ENCODE measurements around the gene DUSP1. TPM values are rescaled to one million over a fixed set of nuclear protein-coding genes. Genes with fewer than 3 reads are reported as not detected.

Gene DUSP1
- total RNA-seq, 5 donors from 2014 or later (not counting 1 experiment from before 2014, with no cell fraction given): 22.6 to 1,564 (median 28.9) TPM

- Histone ChIP-seq H3K9me3 (no peaks in the 10 kb centered on the region), H3K27me3 (replicated peaks in 1 of 2; ENCODE audit: control insufficient read depth in 2 of 2, extremely low read depth in 1 of 2, insufficient read depth in 2 of 2, low read length in 1 of 2) (peaks cover 0 to 18% of the 10 kb centered on the region in 2 experiments), H3K4me3 (ENCODE audit: control insufficient read depth in 1 of 2, extremely low read depth in 1 of 2, low read length in 1 of 2) (no peak overlapping the region), H3K27ac (ENCODE audit: low read length) (peak overlapping the region; percentile 58), H3K4me1 (ENCODE audit: control insufficient read depth in 1 of 2, extremely low read depth in 1 of 2, insufficient read depth in 2 of 2, low read length in 2 of 2) (peaks cover 0 to 32% of the 10 kb centered on the region in 2 experiments), H3K36me3 (ENCODE audit: control insufficient read depth in 2 of 2, extremely low read depth in 1 of 2, insufficient read depth in 1 of 2, low read length in 1 of 2) (no peaks in the 10 kb centered on the region)
- WGBS (ENCODE audit: insufficient coverage): 80% methylated on average over 6 of the region's 17 CpGs
- peak overlapping the region in 1 of 3 donors; percentile 13 for H3K4me3 Mint-ChIP-seq
- ChIA-PET POLR2A (interaction anchor here in 1 of 2 donors (0.7 kb wide), 1 partner anchor 209 kb away, joined by 4 read pairs; no protein-coding TSS in a partner anchor), CTCF (interaction anchor here in 1 of 2 donors (0.5 kb wide), 1 partner anchor 172 kb away, joined by 3 read pairs; no protein-coding TSS in a partner anchor)
- H3K4me1 Mint-ChIP-seq: peaks cover 7 to 22% (median 21%) of the 10 kb centered on the region in 3 donors
- DNase-seq (no peak), ATAC-seq (replicated peaks in 1 of 4) (peak in 2 of 4 experiments; percentile 11 to 12)
- H3K27ac Mint-ChIP-seq: peak overlapping the region; percentile 55 to 71
- no peaks in the 10 kb centered on the region for H3K36me3 Mint-ChIP-seq
- H3K27me3 Mint-ChIP-seq: no peaks in the 10 kb centered on the region
- no peaks in the 10 kb centered on the region for H3K9me3 Mint-ChIP-seq
Measured at GRCh38 chr5:172721455-172722326, 49.3 kb downstream of the DUSP1 start.

GRCh38 chr5:172720655-172721054 is 50.3 kb downstream of the DUSP1 start:
- WGBS (ENCODE audit: insufficient coverage): 88% methylated on average over 1 of the region's 5 CpGs
- H3K4me3 ChIP-seq (ENCODE audit: control insufficient read depth in 1 of 2, extremely low read depth in 1 of 2, low read length in 1 of 2): no peak overlapping the region
- H3K27ac ChIP-seq (ENCODE audit: low read length): no peak overlapping the region
- ATAC-seq (replicated peaks in 1 of 4) (no peak), DNase-seq (no peak)
- H3K36me3 ChIP-seq (ENCODE audit: control insufficient read depth in 2 of 2, extremely low read depth in 1 of 2, insufficient read depth in 1 of 2, low read length in 1 of 2): no peaks in the 10 kb centered on the region
- H3K4me1 ChIP-seq (ENCODE audit: control insufficient read depth in 1 of 2, extremely low read depth in 1 of 2, insufficient read depth in 2 of 2, low read length in 2 of 2): peaks cover 0 to 36% of the 10 kb centered on the region in 2 experiments
- Mint-ChIP-seq H3K4me3 (no peak overlapping the region), H3K27ac (no peak overlapping the region), H3K9me3 (no peaks in the 10 kb centered on the region), H3K4me1 (peaks cover 8 to 23% (median 22%) of the 10 kb centered on the region in 3 donors), H3K36me3 (no peaks in the 10 kb centered on the region), H3K27me3 (no peaks in the 10 kb centered on the region)
- ChIA-PET CTCF (interaction anchor here (0.6 to 1.4 kb wide), 5 partner anchors 35 to 211 kb away, joined by 3 to 4 read pairs (median 3); no protein-coding TSS in a partner anchor), POLR2A (no interaction called here)
- H3K9me3 ChIP-seq: no peaks in the 10 kb centered on the region
- H3K27me3 ChIP-seq (replicated peaks in 1 of 2; ENCODE audit: control insufficient read depth in 2 of 2, extremely low read depth in 1 of 2, insufficient read depth in 2 of 2, low read length in 1 of 2): peaks cover 0 to 18% of the 10 kb centered on the region in 2 experiments

GRCh38 chr5:172719211-172719610 is 51.8 kb downstream of the DUSP1 start:
- H3K36me3 Mint-ChIP-seq: no peaks in the 10 kb centered on the region
- DNase-seq: no peak
- H3K4me1 Mint-ChIP-seq: peaks cover 8 to 24% (median 23%) of the 10 kb centered on the region in 3 donors
- H3K36me3 ChIP-seq (ENCODE audit: control insufficient read depth in 2 of 2, extremely low read depth in 1 of 2, insufficient read depth in 1 of 2, low read length in 1 of 2): no peaks in the 10 kb centered on the region
- no peak overlapping the region for H3K27ac Mint-ChIP-seq
- H3K4me3 ChIP-seq (ENCODE audit: control insufficient read depth in 1 of 2, extremely low read depth in 1 of 2, low read length in 1 of 2): no peak overlapping the region
- peaks cover 0 to 44% of the 10 kb centered on the region in 2 experiments for H3K4me1 ChIP-seq (ENCODE audit: control insufficient read depth in 1 of 2, extremely low read depth in 1 of 2, insufficient read depth in 2 of 2, low read length in 2 of 2)
- H3K27me3 ChIP-seq (replicated peaks in 1 of 2; ENCODE audit: control insufficient read depth in 2 of 2, extremely low read depth in 1 of 2, insufficient read depth in 2 of 2, low read length in 1 of 2): peaks cover 0 to 26% of the 10 kb centered on the region in 2 experiments
- ATAC-seq (replicated peaks in 1 of 4): no peak
- ChIA-PET POLR2A (interaction anchor here in 1 of 2 donors (1.2 kb wide), 1 partner anchor 47 kb away, joined by 3 read pairs; no protein-coding TSS in a partner anchor), CTCF (no interaction called here)
- H3K27ac ChIP-seq (ENCODE audit: low read length): no peak overlapping the region
- H3K9me3 Mint-ChIP-seq: no peaks in the 10 kb centered on the region
- WGBS (ENCODE audit: insufficient coverage): 100% methylated on average over 2 of the region's 4 CpGs
- H3K9me3 ChIP-seq: no peaks in the 10 kb centered on the region
- no peaks in the 10 kb centered on the region for H3K27me3 Mint-ChIP-seq
- H3K4me3 Mint-ChIP-seq: no peak overlapping the region

- 80% methylated on average over 3 of the region's 3 CpGs for WGBS (ENCODE audit: insufficient coverage)
- no peaks in the 10 kb centered on the region for H3K36me3 ChIP-seq (ENCODE audit: control insufficient read depth in 2 of 2, extremely low read depth in 1 of 2, insufficient read depth in 1 of 2, low read length in 1 of 2)
- CTCF ChIA-PET: interaction anchor here in 1 of 2 donors (0.8 kb wide), 1 partner anchor 63 kb away, joined by 4 read pairs; no protein-coding TSS in a partner anchor
- Mint-ChIP-seq H3K36me3 (no peaks in the 10 kb centered on the region), H3K4me3 (no peak overlapping the region), H3K27ac (no peak overlapping the region), H3K4me1 (peaks cover 8 to 24% (median 23%) of the 10 kb centered on the region in 3 donors), H3K9me3 (no peaks in the 10 kb centered on the region), H3K27me3 (no peaks in the 10 kb centered on the region)
- H3K27me3 ChIP-seq (replicated peaks in 1 of 2; ENCODE audit: control insufficient read depth in 2 of 2, extremely low read depth in 1 of 2, insufficient read depth in 2 of 2, low read length in 1 of 2): peaks cover 0 to 26% of the 10 kb centered on the region in 2 experiments
- no peak for DNase-seq
- H3K4me3 ChIP-seq (ENCODE audit: control insufficient read depth in 1 of 2, extremely low read depth in 1 of 2, low read length in 1 of 2): no peak overlapping the region
- ATAC-seq (replicated peaks in 1 of 4): no peak
- H3K27ac ChIP-seq (ENCODE audit: low read length): no peak overlapping the region
- POLR2A ChIA-PET: interaction anchor here in 1 of 2 donors (1.2 kb wide), 1 partner anchor 48 kb away, joined by 3 read pairs; no protein-coding TSS in a partner anchor
- peaks cover 0 to 44% of the 10 kb centered on the region in 2 experiments for H3K4me1 ChIP-seq (ENCODE audit: control insufficient read depth in 1 of 2, extremely low read depth in 1 of 2, insufficient read depth in 2 of 2, low read length in 2 of 2)
- H3K9me3 ChIP-seq: no peaks in the 10 kb centered on the region
Measured at GRCh38 chr5:172718527-172719114, 52.4 kb downstream of the DUSP1 start.

Other genes with a start within 250 kb of the DUSP1 start
- gene NEURL1B, start 129.9 kb downstream of the DUSP1 start, total RNA-seq: under 1 TPM; 0.07 to 0.64 (median 0.20) TPM
- gene ERGIC1, start 63.1 kb upstream of the DUSP1 start, total RNA-seq: 10 to 100 TPM; 45.5 to 67.7 (median 46.8) TPM
- 10 to 100 TPM; 13.7 to 16.4 (median 14.0) TPM for gene RPL26L1, start 188.2 kb upstream of the DUSP1 start, total RNA-seq
- 100 to 1,000 TPM in 4 of 5 donors, 10 to 100 TPM in 1; 81.6 to 156 (median 132) TPM for gene ATP6V0E1, start 212.6 kb upstream of the DUSP1 start, total RNA-seq